Cardiac muscle cell (in vitro differentiated cells and primary cell): ENCODE measurements around the gene ITM2B. TPM values are rescaled to one million over a fixed set of nuclear protein-coding genes. Genes with fewer than 3 reads are reported as not detected.

ENCODE experiments used
- DNase-seq, 2 donors: peaks; one replicate each; pipeline versions ENCODE4 v3.0.0 to v3.0.0-alpha.2; 2010 to 2017; ENCODE audit warnings: low read depth in 1 of 2, low spot score in 1 of 2
- H3K27ac ChIP-seq: fragments of 200-600 bp; sonication (generic); 2 replicates; pipeline ENCODE4 v1.5.1; 2016
- H3K27me3 ChIP-seq: fragments of 200-600 bp; sonication (generic); 2 replicates; pipeline ENCODE4 v1.6.0; 2016; ENCODE audit warnings: control low read depth
- H3K36me3 ChIP-seq: fragments of 200-600 bp; sonication (generic); 2 replicates; pipeline ENCODE4 v1.5.1; 2016; ENCODE audit warnings: control low read depth
- H3K4me1 ChIP-seq: fragments of 200-600 bp; sonication (generic); 2 replicates; pipeline ENCODE4 v1.8.1; 2017; ENCODE audit warnings: low read depth, mild to moderate bottlenecking, mixed run types
- H3K4me3 ChIP-seq: fragments of 200-600 bp; sonication (generic); 2 replicates; pipeline ENCODE4 v1.5.1; 2016; ENCODE audit warnings: mild to moderate bottlenecking
- H3K9me3 ChIP-seq: fragments of 200-600 bp; sonication (generic); 2 replicates; pipeline ENCODE4 v1.5.1; 2017; ENCODE audit warnings: low read depth, mild to moderate bottlenecking, control low read depth
- polyA plus RNA-seq: library from polyadenylated mRNA; unstranded; fragments of >200 nt; fragmentation: Nextera tagmentation; extraction: Ambion mirVana; gene quantifications from 2 replicates; pipeline ENCODE4 v1.2.1, GENCODE V29; 2016
- total RNA-seq: library from RNA; depleted of rRNA; stranded (reverse); fragments of >200 nt; gene quantifications from 2 replicates; pipeline ENCODE4 v1.2.3, GENCODE V29; 2016
- TF ChIP-seq, protein P1 (sequence below): IDR thresholded peaks from 2 replicates; pipeline ENCODE4 v1.5.1; 2012; ENCODE audit warnings: low read depth, mild to moderate bottlenecking, low read length

Gene ITM2B
- total and polyA plus RNA-seq, 2 experiments from 2014 or later, result 135 to 360 TPM

DNA sequence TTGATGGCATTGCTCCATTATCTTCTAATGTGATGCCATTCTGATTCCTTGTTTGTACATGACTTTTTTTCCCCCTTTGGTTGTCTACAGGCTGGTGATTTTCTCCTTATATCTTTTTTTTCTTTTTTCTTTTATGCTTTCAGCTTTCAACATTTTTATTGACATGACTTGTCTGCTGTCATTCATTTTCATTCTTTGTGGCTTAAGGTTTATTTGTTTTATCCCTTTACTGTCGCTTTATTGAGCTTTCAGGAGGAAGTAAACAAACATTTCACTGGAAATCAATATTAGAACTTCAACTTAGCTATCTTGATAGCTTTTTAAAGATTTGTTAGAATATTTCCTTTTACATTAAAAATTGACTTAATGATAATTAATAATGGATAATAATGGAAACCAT, 9.7 kb downstream of the ITM2B start:
- H3K4me1 ChIP-seq, result no peaks in the 10 kb centered on the region
- TF ChIP-seq, protein P1, sequence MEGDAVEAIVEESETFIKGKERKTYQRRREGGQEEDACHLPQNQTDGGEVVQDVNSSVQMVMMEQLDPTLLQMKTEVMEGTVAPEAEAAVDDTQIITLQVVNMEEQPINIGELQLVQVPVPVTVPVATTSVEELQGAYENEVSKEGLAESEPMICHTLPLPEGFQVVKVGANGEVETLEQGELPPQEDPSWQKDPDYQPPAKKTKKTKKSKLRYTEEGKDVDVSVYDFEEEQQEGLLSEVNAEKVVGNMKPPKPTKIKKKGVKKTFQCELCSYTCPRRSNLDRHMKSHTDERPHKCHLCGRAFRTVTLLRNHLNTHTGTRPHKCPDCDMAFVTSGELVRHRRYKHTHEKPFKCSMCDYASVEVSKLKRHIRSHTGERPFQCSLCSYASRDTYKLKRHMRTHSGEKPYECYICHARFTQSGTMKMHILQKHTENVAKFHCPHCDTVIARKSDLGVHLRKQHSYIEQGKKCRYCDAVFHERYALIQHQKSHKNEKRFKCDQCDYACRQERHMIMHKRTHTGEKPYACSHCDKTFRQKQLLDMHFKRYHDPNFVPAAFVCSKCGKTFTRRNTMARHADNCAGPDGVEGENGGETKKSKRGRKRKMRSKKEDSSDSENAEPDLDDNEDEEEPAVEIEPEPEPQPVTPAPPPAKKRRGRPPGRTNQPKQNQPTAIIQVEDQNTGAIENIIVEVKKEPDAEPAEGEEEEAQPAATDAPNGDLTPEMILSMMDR, result no peak
- no peak for DNase-seq
- H3K4me3 ChIP-seq, result no peak overlapping the region
- no peak overlapping the region for H3K27ac ChIP-seq
- H3K9me3 ChIP-seq, result no peaks in the 10 kb centered on the region
- H3K36me3 ChIP-seq, result no peaks in the 10 kb centered on the region
- no peaks in the 10 kb centered on the region for H3K27me3 ChIP-seq

- H3K4me3 ChIP-seq, result no peak overlapping the region
- H3K4me1 ChIP-seq, result no peaks in the 10 kb centered on the region
- TF ChIP-seq, protein P1, result no peak
- DNase-seq, result no peak
- H3K27me3 ChIP-seq, result no peaks in the 10 kb centered on the region
- no peak overlapping the region for H3K27ac ChIP-seq
- no peaks in the 10 kb centered on the region for H3K36me3 ChIP-seq
- no peaks in the 10 kb centered on the region for H3K9me3 ChIP-seq
Measured at GRCh38 chr13:48244159-48244558, 11.2 kb downstream of the ITM2B start.

DNA sequence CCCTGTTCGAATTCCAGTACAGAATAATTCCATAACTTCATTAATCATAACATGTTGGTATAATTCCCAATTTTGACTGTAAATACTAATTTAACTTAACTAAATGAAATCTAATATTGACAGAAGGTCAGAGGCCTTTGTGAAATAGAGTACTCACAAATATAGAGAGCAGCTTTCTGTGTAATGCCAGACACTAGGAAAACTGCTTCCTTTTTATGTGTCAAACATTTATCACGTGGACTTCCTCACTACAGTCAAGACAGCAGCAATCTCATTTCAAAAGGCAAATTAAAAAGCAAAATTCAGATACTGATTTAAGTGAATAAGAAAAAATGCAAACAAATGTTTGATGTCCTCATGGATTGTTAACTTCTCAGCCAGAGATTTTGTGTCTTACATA, 13.1 kb downstream of the ITM2B start:
- DNase-seq, result no peak
- H3K36me3 ChIP-seq, result no peaks in the 10 kb centered on the region
- no peaks in the 10 kb centered on the region for H3K27me3 ChIP-seq
- H3K9me3 ChIP-seq, result no peaks in the 10 kb centered on the region
- TF ChIP-seq, protein P1, result no peak
- no peak overlapping the region for H3K27ac ChIP-seq
- no peaks in the 10 kb centered on the region for H3K4me1 ChIP-seq
- H3K4me3 ChIP-seq, result no peak overlapping the region

GRCh38 chr13:48249018-48249417, 16.0 kb downstream of the ITM2B start:
- TF ChIP-seq, protein P1, result no peak
- peaks cover 5% of the 10 kb centered on the region for H3K36me3 ChIP-seq
- no peaks in the 10 kb centered on the region for H3K27me3 ChIP-seq
- DNase-seq, result no peak
- H3K4me1 ChIP-seq, result peaks cover 6% of the 10 kb centered on the region
- no peak overlapping the region for H3K4me3 ChIP-seq
- H3K9me3 ChIP-seq, result no peaks in the 10 kb centered on the region
- H3K27ac ChIP-seq, result no peak overlapping the region

DNA sequence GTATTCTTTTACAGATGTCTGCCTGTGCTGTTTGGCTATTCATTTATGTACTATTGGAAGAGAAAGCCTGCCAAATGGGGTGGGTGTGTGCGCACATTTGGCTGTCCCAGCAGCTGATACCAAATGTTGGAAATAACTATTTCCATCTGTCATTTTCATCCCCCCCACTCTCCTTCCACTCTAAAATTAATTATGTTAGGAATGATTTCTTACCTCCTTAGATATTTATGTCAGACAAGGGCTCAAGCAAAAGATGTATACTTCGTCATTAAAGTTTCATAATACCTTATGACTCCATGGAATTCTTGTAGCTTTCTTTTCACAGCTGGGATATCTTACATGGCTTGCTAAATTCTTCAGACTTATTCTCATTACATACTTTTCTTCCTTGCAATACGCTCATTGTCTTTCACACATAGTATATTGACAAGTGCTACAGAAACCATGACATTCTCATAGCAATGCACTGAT, 18.6 kb downstream of the ITM2B start:
- Histone ChIP-seq H3K4me1 (peaks cover 6% of the 10 kb centered on the region), H3K27ac (no peak overlapping the region), H3K36me3 (peaks cover 29% of the 10 kb centered on the region), H3K4me3 (no peak overlapping the region), H3K9me3 (no peaks in the 10 kb centered on the region), H3K27me3 (no peaks in the 10 kb centered on the region)
- peak in 1 of 2 donors; percentile 71 for DNase-seq
- TF ChIP-seq, protein P1, result no peak

GRCh38 chr13:48252176-48252575, 19.2 kb downstream of the ITM2B start:
- Histone ChIP-seq H3K27me3 (no peaks in the 10 kb centered on the region), H3K36me3 (peaks cover 34% of the 10 kb centered on the region), H3K9me3 (no peaks in the 10 kb centered on the region), H3K4me1 (peaks cover 6% of the 10 kb centered on the region), H3K27ac (no peak overlapping the region), H3K4me3 (no peak overlapping the region)
- TF ChIP-seq, protein P1, result no peak
- DNase-seq, result no peak
